Measurements from ENCODE around the gene MFAP4.
A peak's percentile ranks its signal among the peaks of the same experiment; 100 is the strongest.

The MFAP4 gene

DNA sequence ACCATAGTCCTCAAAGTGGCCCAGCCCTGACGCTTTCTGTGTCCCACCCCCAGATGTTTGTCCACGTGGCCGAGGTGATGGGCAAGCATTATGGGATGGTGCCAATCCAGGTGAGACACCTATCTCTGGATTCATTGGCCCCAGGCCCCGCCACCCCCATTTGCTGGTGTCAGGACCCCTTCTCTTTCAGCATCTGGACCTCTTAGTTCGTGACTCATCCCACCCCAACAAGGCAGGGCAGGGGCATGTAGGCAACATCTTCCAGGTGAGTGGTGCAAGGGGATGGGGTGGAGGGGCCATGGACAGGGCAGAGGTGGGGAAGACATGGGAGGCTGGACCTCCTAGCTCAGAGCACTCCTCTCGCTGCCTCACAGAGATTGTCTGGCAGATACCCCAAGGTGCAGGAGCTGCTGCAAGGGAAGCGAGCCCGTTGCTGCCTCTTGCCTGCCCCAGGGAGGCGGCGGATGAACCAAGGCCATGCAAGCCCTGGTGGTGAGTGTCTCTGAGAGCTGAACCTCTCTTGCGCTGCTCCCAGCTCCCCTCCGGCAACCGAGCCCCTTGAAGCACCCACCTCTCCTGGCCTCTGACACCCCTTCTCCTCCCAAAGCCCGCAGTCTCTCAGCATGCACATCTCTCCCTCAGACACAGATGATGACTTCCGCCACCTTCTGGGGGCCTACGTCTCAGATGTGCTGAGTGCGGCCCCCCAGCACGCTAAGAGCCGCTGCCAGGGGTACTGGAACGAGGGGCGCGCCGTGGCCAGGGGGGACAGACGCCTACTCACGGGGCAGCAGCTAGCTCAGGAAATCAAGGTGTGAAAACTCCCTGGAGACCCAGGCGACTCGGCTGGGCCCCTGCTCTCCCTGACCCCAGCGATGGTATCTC, 27.6 kb upstream of the MFAP4 start:
- TF ChIP-seq, protein P1, sequence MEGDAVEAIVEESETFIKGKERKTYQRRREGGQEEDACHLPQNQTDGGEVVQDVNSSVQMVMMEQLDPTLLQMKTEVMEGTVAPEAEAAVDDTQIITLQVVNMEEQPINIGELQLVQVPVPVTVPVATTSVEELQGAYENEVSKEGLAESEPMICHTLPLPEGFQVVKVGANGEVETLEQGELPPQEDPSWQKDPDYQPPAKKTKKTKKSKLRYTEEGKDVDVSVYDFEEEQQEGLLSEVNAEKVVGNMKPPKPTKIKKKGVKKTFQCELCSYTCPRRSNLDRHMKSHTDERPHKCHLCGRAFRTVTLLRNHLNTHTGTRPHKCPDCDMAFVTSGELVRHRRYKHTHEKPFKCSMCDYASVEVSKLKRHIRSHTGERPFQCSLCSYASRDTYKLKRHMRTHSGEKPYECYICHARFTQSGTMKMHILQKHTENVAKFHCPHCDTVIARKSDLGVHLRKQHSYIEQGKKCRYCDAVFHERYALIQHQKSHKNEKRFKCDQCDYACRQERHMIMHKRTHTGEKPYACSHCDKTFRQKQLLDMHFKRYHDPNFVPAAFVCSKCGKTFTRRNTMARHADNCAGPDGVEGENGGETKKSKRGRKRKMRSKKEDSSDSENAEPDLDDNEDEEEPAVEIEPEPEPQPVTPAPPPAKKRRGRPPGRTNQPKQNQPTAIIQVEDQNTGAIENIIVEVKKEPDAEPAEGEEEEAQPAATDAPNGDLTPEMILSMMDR (IDR thresholded peaks at IDR 0.05; ENCODE audit: low read depth, low read length) = no peak
- DNase-seq (ENCODE audit: extremely low read depth, low read depth) = no peak

DNA sequence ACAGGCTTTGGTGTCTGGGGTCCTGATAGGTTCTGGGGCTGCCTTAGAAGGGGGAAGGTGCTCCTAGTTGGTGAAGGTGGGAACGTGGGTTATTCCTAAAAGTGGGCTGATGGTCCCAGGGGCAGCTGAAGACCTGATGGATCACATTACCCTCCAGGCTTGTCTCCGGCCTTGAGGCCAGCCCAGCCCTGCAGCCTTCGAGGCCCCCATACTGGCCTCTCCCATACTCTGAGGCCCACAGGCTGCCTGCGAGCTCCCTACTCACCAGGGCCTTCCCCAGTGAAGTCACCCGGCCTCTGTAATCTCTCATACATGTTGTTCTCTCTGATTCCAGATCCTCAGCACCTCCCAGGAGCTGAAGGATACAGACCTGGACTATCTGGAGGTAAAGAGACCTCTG, 26.8 kb upstream of the MFAP4 start:
- DNase-seq (ENCODE audit: extremely low read depth, low read depth) = no peak
- TF ChIP-seq, protein P1 (IDR thresholded peaks at IDR 0.05; ENCODE audit: low read depth, low read length) = no peak

DNA sequence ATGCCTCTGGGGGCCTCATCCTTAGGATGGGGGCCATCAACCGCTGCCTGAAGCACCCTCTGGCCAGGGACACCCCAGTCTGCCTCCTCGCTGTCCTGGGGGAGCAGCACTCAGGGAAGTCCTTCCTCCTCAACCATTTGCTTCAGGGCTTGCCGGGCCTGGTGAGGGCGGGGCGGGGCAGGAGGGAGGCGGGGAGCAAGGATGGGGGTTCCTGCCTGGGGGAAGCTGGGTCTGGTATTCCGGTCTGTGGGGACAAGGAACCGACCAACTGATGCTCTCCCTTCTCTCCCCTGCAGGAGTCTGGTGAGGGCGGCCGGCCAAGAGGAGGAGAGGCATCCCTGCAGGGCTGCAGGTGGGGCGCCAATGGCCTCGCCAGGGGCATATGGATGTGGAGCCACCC, 26.0 kb upstream of the MFAP4 start:
- DNase-seq (ENCODE audit: extremely low read depth, low read depth) = no peak
- TF ChIP-seq, protein P1 (IDR thresholded peaks at IDR 0.05; ENCODE audit: low read depth, low read length) = no peak

DNA sequence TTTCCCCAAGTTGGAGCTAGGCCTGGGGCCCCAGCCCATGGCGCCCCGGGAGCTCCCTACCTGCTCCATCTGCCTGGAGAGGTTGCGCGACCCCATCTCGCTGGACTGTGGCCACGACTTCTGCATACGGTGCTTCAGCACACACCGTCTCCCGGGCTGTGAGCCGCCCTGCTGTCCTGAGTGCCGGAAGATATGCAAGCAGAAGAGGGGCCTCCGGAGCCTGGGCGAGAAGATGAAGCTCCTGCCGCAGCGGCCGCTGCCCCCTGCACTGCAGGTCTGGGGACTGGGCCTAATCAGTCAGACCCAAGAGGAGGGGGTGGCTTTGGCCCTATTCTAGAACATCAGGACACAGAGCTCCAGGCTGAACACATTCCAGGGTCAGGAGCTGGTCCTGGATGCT, 25.5 kb upstream of the MFAP4 start:
- TF ChIP-seq, protein P1 (IDR thresholded peaks at IDR 0.05; ENCODE audit: low read depth, low read length) = no peak
- DNase-seq (ENCODE audit: extremely low read depth, low read depth) = no peak

DNA sequence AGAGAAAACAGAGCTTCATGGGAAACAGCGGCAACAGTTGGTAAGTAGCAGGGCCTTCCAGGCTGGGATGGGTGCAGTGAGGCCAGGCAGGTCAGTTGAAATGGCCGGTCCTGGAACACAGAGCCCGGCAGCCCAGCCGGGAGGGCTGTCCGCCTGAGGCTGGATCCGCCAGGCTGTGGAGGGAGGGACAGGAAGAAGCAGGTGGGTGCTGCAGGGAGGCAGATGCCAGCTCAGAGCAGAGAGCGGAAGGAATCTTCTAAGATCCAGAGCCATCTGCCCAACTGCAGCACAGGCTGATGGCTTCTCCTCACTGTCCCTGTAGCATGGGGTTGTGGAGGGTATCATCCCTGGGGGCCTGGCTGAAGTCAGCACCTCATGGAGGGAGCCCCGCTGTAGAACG, 24.6 kb upstream of the MFAP4 start:
- DNase-seq (ENCODE audit: extremely low read depth, low read depth) = no peak
- TF ChIP-seq, protein P1 (IDR thresholded peaks at IDR 0.05; ENCODE audit: low read depth, low read length) = no peak

DNA sequence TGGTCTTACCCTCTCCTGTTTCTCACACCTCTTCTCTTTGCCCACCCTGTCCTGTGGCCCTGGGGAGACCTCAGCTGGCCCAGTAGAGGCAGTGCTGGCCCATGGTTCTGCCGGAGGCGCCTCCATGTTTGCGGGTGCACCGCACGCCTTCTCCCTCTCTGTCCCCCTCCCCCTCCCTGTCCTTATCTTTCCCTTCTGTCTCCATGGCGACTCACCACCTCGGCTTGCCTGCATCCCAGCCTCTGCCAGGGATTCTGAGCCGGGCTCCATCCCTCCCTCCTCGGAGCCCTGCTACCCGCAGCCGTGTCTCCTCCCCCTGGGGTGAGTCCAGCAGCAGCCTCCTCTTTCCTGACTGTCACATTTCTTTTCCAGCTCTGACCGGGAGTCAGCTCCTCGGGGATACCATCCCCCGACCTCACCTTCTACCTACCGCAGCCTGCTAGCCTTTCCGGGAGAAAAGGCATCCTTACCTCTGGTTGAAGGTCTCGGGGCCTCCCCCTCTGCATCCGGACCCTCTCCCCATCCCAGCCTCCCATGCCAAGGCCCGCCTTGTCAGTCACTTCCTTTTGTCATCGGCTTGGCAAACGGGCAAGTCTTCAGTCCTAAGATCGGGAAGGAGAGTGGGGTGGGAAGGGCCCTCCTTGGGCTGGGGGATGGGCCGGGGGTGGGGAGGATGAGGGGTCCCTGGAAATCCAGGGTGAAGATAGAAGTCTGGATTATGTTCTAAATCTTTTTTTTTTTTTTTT, 24.1 kb upstream of the MFAP4 start, which contains the start of gene RNF112:
RNF112 (plus strand) TSS at position 358 of the 746 bp plus-strand sequence; CDS start at position 535, 177 bp downstream.
- DNase-seq (ENCODE audit: extremely low read depth, low read depth) = no peak

More for the DNA sequence above, 24.1 kb upstream of the MFAP4 start, which contains the start of gene RNF112:
- TF ChIP-seq, protein P1 (IDR thresholded peaks at IDR 0.05; ENCODE audit: low read depth, low read length) = peak; percentile 14
